HG02840 (cell line): ENCODE measurements around the gene RETSAT.

Source experiments
- ATAC-seq: cut with Tn5 transposase; IDR thresholded peaks from one replicate; pipeline ENCODE4 v1.9.1; 2021; ENCODE audit warnings: mild to moderate bottlenecking, moderate library complexity, moderate number of reproducible peaks; ENCODE audit not compliant: unreplicated experiment, low FRiP score

RETSAT gene

GRCh38 chr2:85354286-85355072 is at the start of gene RETSAT, which contains the start of gene ELMOD3:
Gene RETSAT, minus strand, starts transcription at chr2:85354528. Its CDS starts 21 bp downstream, at chr2:85354507.
Gene ELMOD3, plus strand, starts transcription at chr2:85354769. Its CDS starts 2,430 bp downstream, at chr2:85357199.
- peak; percentile 94 for ATAC-seq

- ATAC-seq, result no peak
These were observed 47.5 kb upstream of the RETSAT start for GRCh38 chr2:85401844-85402243.

- no peak for ATAC-seq
These were observed 47.1 kb upstream of the RETSAT start for GRCh38 chr2:85401464-85401805.

- ATAC-seq, result no peak
These were observed 46.5 kb upstream of the RETSAT start for GRCh38 chr2:85400541-85401463.

- ATAC-seq, result no peak
These were observed 45.7 kb upstream of the RETSAT start for GRCh38 chr2:85400023-85400422.

DNA sequence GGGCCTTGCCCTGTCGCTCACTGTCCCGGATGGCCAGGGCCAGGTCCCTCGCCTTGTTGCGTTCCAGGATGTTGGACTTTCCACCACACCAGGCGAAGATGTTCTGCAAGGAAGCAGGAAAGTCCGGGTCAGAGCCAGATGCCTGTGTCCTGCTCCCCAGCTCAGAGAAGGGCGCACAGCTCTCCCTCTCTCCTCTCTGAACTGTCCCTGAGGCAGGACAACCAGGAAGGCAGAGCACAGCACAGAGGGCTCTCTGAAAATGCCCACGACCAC is 44.8 kb upstream of the RETSAT start:
- ATAC-seq, result no peak

DNA sequence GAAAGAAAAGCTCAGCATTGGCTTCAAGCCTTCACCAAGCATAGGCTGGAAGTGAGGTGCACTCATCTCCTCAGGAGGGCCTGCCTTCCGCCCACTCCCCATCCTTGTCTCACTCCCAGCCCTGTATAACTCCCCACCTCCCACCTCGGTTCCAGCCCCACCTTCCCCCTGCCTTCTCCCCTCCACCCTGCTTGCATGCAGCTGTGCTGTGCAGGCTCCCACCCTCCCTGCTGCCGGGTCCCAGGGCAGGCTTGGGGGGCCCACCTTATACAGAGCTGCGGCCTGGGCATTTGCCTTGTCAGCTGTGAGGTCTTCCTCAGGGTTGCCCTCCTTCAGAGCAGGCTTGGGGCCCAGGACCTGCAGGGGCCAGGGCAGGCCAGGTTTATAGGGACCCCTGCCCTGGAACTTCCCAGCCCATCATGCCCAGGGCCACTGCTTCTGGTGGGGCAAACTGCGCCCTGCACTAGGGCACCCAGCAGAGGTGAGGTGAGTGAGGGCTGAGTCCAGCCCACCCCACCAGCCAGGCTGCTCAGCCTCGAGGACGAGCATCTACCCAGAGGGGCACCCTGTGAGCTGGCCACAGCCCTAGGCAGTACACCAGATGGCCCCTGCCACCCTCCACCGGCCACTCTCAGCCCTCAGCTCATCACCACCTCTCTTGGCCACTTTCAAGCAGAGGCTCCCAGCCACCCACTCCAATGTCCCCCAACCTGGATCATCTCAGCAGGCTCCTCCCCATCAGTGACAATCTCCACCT is 44.3 kb upstream of the RETSAT start:
- ATAC-seq, result no peak

GRCh38 chr2:85397925-85398331 is 43.6 kb upstream of the RETSAT start:
- ATAC-seq, result no peak

DNA sequence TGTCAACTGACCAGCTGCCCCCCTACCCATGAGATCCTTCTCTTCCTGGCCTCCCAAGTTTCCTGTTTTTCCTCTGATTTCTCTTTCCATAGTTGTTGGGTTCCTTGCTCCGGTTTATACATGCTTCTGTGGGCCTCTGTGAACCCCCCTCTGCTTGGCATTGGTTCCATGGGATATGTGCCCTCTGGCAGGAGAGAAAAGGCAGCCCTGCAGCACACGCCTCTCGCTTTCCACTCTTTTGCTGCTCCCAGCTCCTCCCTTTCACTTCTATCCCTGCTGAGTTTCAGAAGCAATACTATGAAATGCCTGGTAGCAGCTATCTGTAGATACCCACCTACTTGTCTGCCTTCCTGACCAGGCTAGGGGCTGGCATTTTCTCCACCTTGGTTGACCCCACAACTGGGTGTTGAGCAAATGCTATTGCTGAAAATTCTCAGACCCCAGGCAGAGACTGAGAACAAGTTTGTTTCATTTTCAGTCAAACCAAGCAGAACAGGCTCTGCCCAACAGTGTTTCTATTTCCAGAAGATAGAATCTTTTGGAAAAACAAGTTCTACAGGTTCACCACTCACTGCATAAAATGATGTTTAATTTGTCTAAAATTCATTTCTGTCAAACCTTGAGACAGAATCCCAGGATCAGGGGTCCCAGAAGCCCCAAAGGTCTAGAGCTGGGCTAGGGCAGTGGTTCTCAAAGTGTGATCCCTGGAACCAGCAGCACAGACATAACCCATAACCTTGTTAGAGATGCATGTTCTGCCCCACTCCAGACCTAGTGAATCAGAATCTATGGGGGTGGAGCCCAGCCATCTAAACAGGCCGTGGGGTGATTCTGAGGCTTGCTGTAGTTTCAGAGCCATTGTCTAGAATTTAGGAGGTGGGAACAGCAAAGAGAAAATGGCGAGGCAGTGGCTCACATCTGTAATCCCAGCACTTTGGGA is 42.5 kb upstream of the RETSAT start:
- no peak for ATAC-seq

GRCh38 chr2:85395912-85396475 is 41.7 kb upstream of the RETSAT start:
- ATAC-seq, result no peak

GRCh38 chr2:85394976-85395375 is 40.6 kb upstream of the RETSAT start:
- ATAC-seq, result no peak

- ATAC-seq, result no peak
These were observed 39.9 kb upstream of the RETSAT start for GRCh38 chr2:85394261-85394681.

DNA sequence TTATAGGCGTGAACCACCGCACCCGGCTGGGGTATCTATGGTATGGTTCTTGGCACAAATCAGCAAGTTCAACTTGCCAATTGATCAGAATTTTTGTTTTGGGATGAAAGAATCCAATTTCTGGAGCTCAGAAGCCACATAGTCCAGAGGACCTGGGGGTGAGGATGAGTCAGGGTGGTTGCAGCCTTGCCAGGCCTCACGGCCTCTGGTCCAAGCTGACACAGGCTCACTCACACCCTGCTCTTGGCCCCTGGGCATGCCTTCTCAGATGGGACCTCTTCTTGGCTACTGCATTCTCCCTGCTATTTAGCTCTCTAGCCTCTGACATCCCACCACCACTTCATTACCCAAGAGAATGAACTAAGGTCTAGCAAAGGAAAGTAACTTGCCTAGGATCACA is 39.5 kb upstream of the RETSAT start:
- no peak for ATAC-seq

- ATAC-seq, result no peak
These were observed 36.8 kb upstream of the RETSAT start for GRCh38 chr2:85390941-85391669.

GRCh38 chr2:85388878-85389538 is 34.7 kb upstream of the RETSAT start:
- ATAC-seq, result no peak

DNA sequence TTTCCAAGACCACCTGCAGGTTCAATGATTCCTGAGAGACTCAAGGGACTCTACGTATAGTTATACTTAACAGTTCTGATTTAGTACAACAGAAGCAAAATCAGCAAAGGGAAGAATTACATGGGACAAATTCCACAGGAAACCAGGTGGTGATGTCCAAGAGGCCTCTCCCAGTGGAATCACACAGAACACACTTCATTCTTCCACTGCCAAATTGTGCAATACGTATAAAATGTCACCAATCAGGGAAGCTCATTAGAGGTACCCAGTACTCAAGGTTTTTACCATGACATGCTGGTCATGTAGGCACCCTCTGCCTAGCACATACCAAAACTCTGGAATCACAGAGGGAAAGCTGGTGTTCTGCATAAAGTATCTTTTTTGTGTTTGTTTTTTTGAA is 33.4 kb upstream of the RETSAT start:
- ATAC-seq, result no peak

- no peak for ATAC-seq
These were observed 31.4 kb upstream of the RETSAT start for GRCh38 chr2:85385746-85386145.

GRCh38 chr2:85383850-85384249 is 29.5 kb upstream of the RETSAT start:
- ATAC-seq, result no peak
